HG03108 (cell line): ENCODE measurements around the gene PODXL.
A peak's percentile ranks its signal among the peaks of the same experiment; 100 is the strongest.
"Not testable (repeated sequence)": the region's sequence is repeated elsewhere in the genome, so short reads cannot be mapped to it uniquely, and the experiment has no call there.

ENCODE experiments used
- ATAC-seq: cut with Tn5 transposase; IDR thresholded peaks from one replicate; pipeline ENCODE4 v1.9.1; 2021; ENCODE audit warnings: moderate library complexity; ENCODE audit not compliant: unreplicated experiment

The PODXL gene

DNA sequence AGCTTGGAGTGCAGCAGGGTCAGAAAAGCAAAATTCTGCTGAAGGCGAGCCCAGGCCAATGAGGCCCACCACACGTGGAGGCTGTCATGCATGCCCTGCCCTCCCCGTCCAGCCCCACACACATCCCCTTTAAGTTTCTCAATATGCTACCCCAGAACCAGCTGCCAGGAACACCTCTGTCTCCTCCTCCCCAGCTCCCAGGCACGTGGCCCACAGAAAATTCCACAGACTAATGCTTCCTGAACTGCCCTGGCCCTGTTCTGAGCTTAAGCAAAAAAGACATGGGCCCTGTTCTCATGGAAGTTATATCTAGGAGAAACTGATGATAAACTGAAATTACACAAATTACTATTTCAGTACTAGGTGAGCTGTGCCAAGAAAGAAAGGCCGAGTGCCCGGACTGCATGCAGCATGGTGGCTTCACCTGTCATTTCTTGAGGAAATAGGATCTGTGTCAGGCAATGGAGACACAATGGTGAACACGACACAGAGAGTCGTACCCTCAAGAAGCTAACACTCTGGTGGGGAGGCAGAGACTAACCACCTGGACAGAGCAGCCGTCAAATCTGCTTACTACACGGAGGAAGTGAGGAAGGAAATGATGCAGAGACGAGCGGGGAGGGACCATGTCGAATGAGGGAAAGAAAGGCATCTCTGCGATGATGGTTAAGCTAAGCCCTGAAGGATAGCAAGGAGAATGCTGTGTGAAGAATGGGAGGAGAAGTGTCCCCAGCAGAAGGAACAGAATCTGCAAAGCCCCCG, 44.5 kb downstream of the PODXL start:
- no peak for ATAC-seq

- ATAC-seq: no peak
Observed at GRCh38 chr7:131511071-131511470, 45.4 kb downstream of the PODXL start.

DNA sequence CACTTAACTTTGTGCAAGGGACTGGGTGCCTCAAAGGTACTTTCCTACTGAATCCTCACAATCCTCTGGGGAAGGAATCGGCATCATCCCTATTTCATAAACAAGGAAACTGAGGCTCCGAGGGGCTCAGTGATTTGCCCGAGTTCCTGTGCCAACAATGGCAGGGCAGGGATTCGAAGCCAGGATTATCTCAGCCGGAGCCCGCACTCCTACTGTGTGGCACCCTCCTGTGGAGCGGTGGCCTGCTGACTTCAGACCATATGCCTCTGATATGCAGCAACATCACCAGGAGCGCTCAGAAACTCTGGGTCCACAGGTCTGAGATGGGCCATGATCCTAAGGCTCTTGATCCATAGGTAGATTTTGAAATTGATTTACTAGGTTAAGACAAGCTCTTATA, 46.6 kb downstream of the PODXL start:
- ATAC-seq: no peak

- no peak for ATAC-seq
Observed at GRCh38 chr7:131508754-131509486, 47.5 kb downstream of the PODXL start.

DNA sequence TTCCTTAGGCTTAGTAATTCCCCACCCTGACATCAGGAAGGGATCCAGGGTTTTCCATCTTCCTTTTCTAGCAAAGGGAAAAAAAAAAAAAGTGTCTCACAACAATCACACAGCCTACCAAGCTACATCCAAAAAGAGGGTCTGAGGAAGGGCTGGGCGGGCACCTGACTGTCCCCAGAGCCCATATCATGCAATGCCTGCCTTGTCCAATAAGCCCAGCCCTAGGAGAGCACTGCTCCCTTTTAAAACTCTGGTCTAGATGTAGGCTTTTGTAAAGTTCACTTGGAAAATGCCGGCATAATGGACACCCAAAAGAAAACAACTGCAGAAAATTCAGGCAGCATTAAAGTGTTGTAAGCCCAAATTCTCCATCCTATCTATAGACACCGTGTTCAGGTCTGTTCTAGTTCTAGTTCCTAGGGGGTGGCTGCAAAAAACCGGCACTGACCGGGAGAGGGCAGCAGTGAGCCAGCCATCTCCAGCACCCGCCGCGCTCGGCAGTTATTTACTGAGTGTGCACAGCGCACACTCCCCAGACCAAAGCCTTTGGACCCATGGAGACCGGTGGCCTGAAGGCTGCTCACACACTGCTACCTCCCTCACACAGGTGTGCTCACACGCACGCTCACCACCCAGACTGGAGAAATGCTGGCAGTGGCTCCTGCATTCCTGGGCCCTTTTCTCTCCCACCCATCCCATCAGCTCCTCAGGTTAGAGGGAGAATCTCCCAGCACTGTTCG, 48.7 kb downstream of the PODXL start:
- ATAC-seq: peak; percentile 48

GRCh38 chr7:131506597-131506996, 49.8 kb downstream of the PODXL start:
- no peak for ATAC-seq

DNA sequence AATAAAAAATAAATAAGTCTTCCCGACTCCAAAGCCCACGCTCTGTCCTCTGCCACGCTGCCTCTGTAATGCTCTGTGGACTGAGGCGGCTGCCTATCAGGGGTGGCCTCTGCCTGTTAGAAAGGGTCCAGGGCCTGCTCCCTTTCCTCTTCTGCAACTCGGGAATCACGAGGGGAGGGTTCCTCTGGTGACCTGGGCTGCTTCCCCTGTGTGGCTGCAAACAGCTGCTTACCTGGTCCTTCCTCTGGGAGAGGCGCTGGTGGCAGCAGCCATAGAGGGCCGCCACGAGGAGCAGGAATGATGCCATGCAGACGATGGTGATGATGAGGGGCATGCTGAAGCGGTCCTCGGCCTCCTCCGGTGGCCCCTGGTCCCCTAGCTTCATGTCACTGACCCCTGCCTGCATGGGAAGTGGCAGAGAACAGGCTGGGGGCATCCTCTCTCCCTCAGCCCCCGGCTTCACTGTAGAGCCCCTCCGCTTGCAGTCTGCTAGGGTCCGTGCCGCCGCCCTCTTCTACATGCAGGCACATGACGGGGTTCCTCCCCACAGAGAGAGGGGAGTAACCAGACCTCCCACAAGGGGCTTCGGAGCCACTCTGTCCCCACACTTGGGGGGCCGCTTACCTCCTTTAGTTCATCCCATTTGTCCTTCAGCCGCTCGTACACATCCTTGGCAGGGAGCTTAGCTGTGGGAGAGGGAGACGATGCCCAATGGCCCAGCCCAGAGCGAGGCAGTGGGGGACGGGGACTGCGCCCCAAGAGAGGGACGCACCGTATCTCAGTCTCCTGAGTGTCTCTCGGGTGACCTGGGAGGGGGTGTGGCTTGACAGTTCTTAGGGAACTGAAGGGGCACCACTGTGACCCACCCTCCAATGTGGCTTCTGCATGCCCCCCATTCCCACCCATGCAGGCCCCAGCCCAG, 50.5 kb downstream of the PODXL start:
- ATAC-seq: no peak

DNA sequence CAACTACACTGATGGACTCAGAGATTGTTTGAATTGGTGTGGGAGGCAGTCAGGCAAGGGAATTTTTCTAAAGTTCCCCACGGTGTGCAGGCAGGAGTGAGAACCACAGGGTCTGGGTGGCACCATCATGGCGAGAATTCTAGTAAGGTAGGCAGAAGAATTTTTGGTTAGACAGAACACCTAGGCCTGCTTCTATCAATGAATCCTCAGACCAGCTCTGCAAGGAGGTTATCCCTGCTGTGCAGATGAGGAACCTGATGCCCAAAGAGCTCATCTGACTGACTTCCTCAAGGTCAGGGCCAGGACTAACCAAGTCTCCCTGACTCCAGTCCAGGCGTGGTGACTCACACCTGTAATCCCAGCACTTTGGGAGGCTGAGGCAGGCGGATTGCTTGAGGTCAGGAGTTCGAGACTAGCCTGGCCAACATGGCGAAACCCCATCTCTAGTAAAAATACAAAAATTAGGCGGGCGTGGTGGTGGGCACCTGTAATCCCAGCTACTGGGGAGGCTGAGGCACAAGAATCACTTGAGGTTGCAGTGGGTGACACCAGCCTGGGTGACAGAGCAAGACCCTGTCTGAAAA, 51.3 kb downstream of the PODXL start:
- ATAC-seq: not testable (repeated sequence)

DNA sequence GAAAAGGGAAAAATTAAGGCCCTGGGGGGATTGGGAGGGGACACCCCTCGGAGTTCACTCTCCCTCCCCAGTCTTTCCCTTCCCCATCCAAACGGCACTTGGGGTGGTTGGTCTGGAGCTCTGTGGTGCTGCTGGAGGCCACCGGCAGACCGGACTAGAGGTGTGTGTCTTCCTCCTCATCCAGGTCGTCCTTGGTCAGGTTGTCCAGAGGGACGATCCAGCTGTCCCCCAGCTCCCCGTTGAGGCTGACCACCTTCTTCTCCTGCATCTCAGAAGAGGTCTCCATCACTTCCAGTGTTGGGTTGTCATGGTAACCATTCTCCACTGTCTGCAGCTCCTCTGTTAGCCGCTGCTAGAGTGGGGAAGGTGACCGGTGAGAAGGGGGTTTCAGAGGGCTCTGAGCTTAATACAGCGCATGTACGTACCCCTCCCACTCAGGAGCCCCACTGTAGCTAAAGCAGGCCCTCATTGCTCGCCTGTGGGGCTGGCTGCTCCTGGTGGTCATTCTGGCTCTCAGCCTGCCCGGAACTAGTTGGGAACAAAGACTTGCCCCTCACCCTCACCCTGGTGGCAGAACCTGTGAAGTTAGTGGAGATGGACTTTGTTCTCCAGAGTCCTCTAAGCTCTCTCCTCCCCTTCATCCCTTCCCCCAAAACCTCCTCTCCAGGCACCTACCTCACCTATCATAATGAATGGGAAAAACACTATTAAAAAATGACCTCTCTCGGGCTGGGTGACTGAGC, 52.1 kb downstream of the PODXL start:
- ATAC-seq: no peak

GRCh38 chr7:131503639-131504038, 52.8 kb downstream of the PODXL start:
- no peak for ATAC-seq

DNA sequence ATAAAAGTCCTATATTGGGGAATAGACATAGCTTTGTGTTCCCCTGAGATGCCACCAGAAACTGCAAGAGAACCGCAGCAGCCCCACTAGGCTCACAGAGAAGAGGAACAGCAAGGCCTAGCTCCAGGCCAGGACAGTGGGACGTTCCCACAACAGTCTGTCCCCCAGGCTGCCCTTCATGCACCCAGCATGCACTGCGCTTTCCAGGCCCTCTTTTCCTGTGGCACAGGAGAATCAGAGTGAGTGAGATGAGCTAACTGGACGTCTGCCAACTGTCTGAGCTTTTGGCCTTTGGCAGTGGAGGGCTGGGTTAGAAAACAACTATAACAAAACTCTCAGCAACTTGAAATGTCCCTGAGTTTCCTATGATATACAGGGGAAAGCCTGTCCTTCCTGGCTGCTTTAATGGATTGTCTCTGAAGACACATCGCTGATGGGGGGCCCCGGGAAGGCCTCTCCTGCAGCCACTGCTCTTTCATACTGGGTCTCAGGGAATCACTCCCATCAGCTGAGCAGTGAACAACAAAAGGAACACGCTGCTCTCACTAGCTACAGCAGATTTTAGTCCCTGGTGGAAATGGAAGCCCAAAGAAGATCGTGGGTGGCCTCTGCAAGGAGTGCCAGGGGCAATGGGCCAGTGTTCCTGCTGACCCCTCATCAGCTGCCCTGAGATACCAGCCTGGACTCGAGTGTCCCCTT, 53.5 kb downstream of the PODXL start:
- no peak for ATAC-seq

- no peak for ATAC-seq
Observed at GRCh38 chr7:131501930-131502685, 54.3 kb downstream of the PODXL start.

- ATAC-seq: peak; percentile 94
Observed at GRCh38 chr7:131501422-131501821, 55.0 kb downstream of the PODXL start.

GRCh38 chr7:131500357-131500756, 56.1 kb downstream of the PODXL start:
- no peak for ATAC-seq

GRCh38 chr7:131499801-131500200, 56.6 kb downstream of the PODXL start:
- ATAC-seq: no peak

- ATAC-seq: no peak
Observed at GRCh38 chr7:131498237-131498885, 58.1 kb downstream of the PODXL start.

- ATAC-seq: no peak
Observed at GRCh38 chr7:131497454-131497853, 59.0 kb downstream of the PODXL start.
